ENCODE data around the gene ZNRF1. TPM values are rescaled to one million over a fixed set of nuclear protein-coding genes. Genes with fewer than 3 reads are reported as not detected.

The ZNRF1 gene
- total RNA-seq, 4 donors from 2014 or later, result 18.2 to 28.3 (median 23.6) TPM

DNA sequence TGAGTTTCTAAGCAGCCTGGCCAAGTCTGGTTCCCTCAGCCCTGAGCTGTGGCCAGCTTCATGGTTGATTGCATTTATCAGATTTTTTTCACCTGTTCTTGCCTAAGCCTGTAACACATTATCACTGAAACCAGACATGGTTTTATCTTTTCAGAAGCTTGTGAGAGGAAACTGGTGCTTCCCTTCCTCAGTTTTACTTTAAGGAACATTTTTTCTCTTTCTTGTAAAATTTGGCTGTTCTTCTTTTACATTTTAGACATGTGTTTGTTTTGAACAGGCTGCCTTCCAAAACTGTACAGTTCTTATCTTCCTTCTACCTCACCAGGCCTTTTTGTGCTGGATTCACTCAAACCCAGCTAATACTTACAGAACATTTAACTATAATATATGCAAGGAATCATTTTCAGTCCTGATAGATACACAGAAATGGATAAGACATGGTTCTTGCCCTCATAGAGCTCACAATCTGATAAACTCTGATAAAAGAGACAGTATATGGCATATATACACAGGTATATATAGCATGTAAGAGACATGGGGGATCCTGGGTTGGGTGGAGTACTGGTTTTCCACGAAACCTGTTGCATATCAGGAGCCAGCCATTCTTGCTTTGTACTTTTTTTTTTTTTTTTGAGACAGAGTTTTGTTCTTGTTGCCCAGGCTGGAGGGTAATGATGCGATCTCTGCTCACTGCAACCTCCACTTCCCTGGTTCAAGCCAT, 44.5 kb downstream of the ZNRF1 start:
- WGBS, result 83% methylated on average over 2 of the region's 2 CpGs
- intact Hi-C loops (cut with DNase I), result no loop called here
- Histone ChIP-seq H3K4me1 (peaks cover 48 to 61% (median 51%) of the 10 kb centered on the region in 4 donors), H3K27ac (replicated peaks in 1 of 4) (peak overlapping the region; percentile 42 to 68 (median 59)), H3K27me3 (no peaks in the 10 kb centered on the region), H3K9me3 (peaks cover 0 to 5% (median 1%) of the 10 kb centered on the region in 4 donors), H3K4me3 (no peak overlapping the region), H3K36me3 (no peaks in the 10 kb centered on the region)
- DNase-seq (ENCODE audit: extremely low spot score), result no peak
- TF ChIP-seq EP300 (IDR thresholded peaks at IDR 0.05) (no peak), CTCF (IDR thresholded peaks at IDR 0.05) (no peak), POLR2AphosphoS5 (IDR thresholded peaks at IDR 0.05) (no peak), POLR2A (IDR thresholded peaks at IDR 0.05; ENCODE audit: low read depth) (no peak)

DNA sequence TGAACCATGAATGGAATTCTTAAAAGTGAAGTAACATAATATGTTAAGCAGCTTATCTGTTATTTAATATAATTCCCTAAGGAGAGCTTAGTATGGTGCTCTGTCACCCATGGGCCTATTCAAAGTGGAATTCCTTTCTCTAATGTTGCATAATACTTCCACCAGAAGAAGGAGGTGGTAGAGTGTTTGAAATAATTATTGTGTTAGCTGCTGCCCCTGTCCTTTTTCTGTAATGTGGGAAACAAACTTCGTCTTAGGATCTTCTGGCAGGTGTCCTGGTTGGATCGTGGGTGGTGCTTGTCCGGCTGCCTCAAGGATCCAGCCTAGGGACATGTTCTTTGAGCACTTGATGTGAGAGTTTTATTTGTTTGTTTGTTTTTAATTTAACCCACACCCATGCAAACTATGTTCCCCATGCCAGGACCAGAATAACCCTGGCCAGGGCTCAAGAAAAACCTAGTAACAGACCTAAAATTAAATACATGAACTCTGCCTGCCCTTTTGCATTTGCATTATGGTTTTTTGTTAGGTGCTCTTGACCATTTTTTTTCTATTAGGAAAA, 46.1 kb downstream of the ZNRF1 start:
- peaks cover 50 to 63% (median 60%) of the 10 kb centered on the region in 4 donors for H3K4me1 ChIP-seq
- no peak for DNase-seq (ENCODE audit: extremely low spot score)

GRCh38 chr16:75045424-75045823, 46.6 kb downstream of the ZNRF1 start:
- no peaks in the 10 kb centered on the region for H3K36me3 ChIP-seq

More for the DNA sequence above, 46.1 kb downstream of the ZNRF1 start:
- no peaks in the 10 kb centered on the region for H3K27me3 ChIP-seq
- intact Hi-C loops (cut with DNase I), result no loop called here
- peak in 1 of 2 donors; percentile 22 for TF ChIP-seq POLR2AphosphoS5 (IDR thresholded peaks at IDR 0.05)
- no peak for TF ChIP-seq CTCF (IDR thresholded peaks at IDR 0.05)
- TF ChIP-seq POLR2A (IDR thresholded peaks at IDR 0.05; ENCODE audit: low read depth), result no peak
- no peaks in the 10 kb centered on the region for H3K36me3 ChIP-seq
- no peak overlapping the region for H3K4me3 ChIP-seq
- H3K27ac ChIP-seq (replicated peaks in 1 of 4), result peak overlapping the region; percentile 42 to 68 (median 59)
- WGBS, result 28% methylated on average over 3 of the region's 3 CpGs
- H3K9me3 ChIP-seq, result no peaks in the 10 kb centered on the region

GRCh38 chr16:75048054-75048453, 49.2 kb downstream of the ZNRF1 start:
- H3K27ac ChIP-seq (replicated peaks in 1 of 4), result peak overlapping the region in 2 of 4 donors; percentile 15 to 31
- no peak for TF ChIP-seq POLR2A (IDR thresholded peaks at IDR 0.05; ENCODE audit: low read depth)
- TF ChIP-seq CTCF (IDR thresholded peaks at IDR 0.05), result no peak
- no peak for TF ChIP-seq EP300 (IDR thresholded peaks at IDR 0.05)
- no peak for TF ChIP-seq POLR2AphosphoS5 (IDR thresholded peaks at IDR 0.05)
- peaks cover 48 to 60% (median 52%) of the 10 kb centered on the region in 4 donors for H3K4me1 ChIP-seq
- H3K36me3 ChIP-seq, result no peaks in the 10 kb centered on the region
- no peaks in the 10 kb centered on the region for H3K9me3 ChIP-seq
- no peaks in the 10 kb centered on the region for H3K27me3 ChIP-seq
- DNase-seq (ENCODE audit: extremely low spot score), result no peak
- 100% methylated on average over 4 of the region's 4 CpGs for WGBS
- intact Hi-C loops (cut with DNase I), result no loop called here
- H3K4me3 ChIP-seq, result no peak overlapping the region

More at GRCh38 chr16:75045424-75045823, 46.6 kb downstream of the ZNRF1 start:
- Histone ChIP-seq H3K4me1 (peaks cover 50 to 63% (median 60%) of the 10 kb centered on the region in 4 donors), H3K27ac (replicated peaks in 1 of 4) (peak overlapping the region; percentile 42 to 68 (median 59)), H3K9me3 (no peaks in the 10 kb centered on the region), H3K27me3 (no peaks in the 10 kb centered on the region), H3K4me3 (no peak overlapping the region)
- intact Hi-C loops (cut with DNase I), result no loop called here
- TF ChIP-seq CTCF (IDR thresholded peaks at IDR 0.05) (no peak), POLR2AphosphoS5 (IDR thresholded peaks at IDR 0.05) (no peak), POLR2A (IDR thresholded peaks at IDR 0.05; ENCODE audit: low read depth) (no peak), EP300 (IDR thresholded peaks at IDR 0.05) (no peak)
- 68% methylated on average over 3 of the region's 3 CpGs for WGBS
- no peak for DNase-seq (ENCODE audit: extremely low spot score)
